OCI-LY3 (cell line): ENCODE measurements around the gene LHPP.
"Not testable (repeated sequence)": the region's sequence is repeated elsewhere in the genome, so short reads cannot be mapped to it uniquely, and the experiment has no call there.

Experiments used
- H2AFZ ChIP-seq: fragments of 200-600, 300-600 bp; shearing (Covaris generic); 2 replicates; pipeline ENCODE4 v1.6.0; 2014; ENCODE audit warnings: antibody characterized with exemption, low read depth, low read length
- H3K27ac ChIP-seq: fragments of 200-600, 300-600 bp; sonication (generic); 2 replicates; pipeline ENCODE4 v1.5.1; 2014; ENCODE audit warnings: mild to moderate bottlenecking, low read length, moderate library complexity, mixed read lengths
- H3K27me3 ChIP-seq: fragments of 200-600, 300-600 bp; sonication (generic); 2 replicates; pipeline ENCODE4 v1.6.1; 2014; ENCODE audit warnings: low read depth, low read length, mixed read lengths
- H3K36me3 ChIP-seq: fragments of 200-600, 300-600 bp; sonication (generic); replicated peaks from 2 replicates; pipeline ENCODE3; 2014; ENCODE audit warnings: low read depth, low read length, mixed read lengths
- H3K4me1 ChIP-seq: fragments of 300-600, 200-600 bp; sonication (generic); 2 replicates; pipeline ENCODE4 v1.6.1; 2014; ENCODE audit warnings: low read length, mixed read lengths
- H3K4me2 ChIP-seq: fragments of 200-600, 300-600 bp; sonication (generic); 2 replicates; pipeline ENCODE4 v1.6.1; 2014; ENCODE audit warnings: low read length, mixed read lengths
- H3K4me3 ChIP-seq: fragments of 300-600, 200-600 bp; sonication (generic); 2 replicates; pipeline ENCODE4 v1.5.1; 2014; ENCODE audit warnings: antibody characterized with exemption, mild to moderate bottlenecking, low read length, moderate library complexity
- H3K79me2 ChIP-seq: fragments of 300-600, 200-600 bp; shearing (Covaris generic); 2 replicates; pipeline ENCODE4 v1.6.1; 2014; ENCODE audit warnings: mild to moderate bottlenecking, low read length, mixed read lengths
- H3K9ac ChIP-seq: fragments of 300-600, 200-600 bp; shearing (Covaris generic); 2 replicates; pipeline ENCODE4 v1.6.0; 2014; ENCODE audit warnings: mild to moderate bottlenecking, low read length, moderate library complexity
- H3K9me3 ChIP-seq: fragments of 200-600, 300-600 bp; shearing (Covaris generic); 2 replicates; pipeline ENCODE4 v1.6.1; 2014; ENCODE audit warnings: low read length, mixed read lengths; ENCODE audit not compliant: insufficient read depth
- H4K20me1 ChIP-seq: fragments of 200-600, 300-600 bp; sonication (generic); 2 replicates; pipeline ENCODE4 v1.6.1; 2016; ENCODE audit warnings: low read length, mixed read lengths; ENCODE audit not compliant: insufficient read depth
- EZH2phosphoT487 ChIP-seq: fragments of 200-600 bp; shearing (Covaris generic); IDR thresholded peaks from 2 replicates; pipeline ENCODE4 v1.6.1; 2018; ENCODE audit warnings: antibody characterized with exemption, mixed run types, low read depth
- TF ChIP-seq, protein P1 (sequence below): fragments of 200-600, 300-600 bp; sonication (generic); IDR thresholded peaks from 2 replicates; pipeline ENCODE4 v1.5.1; 2014; ENCODE audit warnings: antibody characterized with exemption, low read length, low read depth

Gene LHPP

GRCh38 chr10:124429576-124429975, 32.0 kb upstream of the LHPP start:
- Histone ChIP-seq H3K9ac (no peak overlapping the region), H3K4me1 (no peaks in the 10 kb centered on the region), H3K4me2 (no peak overlapping the region), H2AFZ (no peak overlapping the region), H4K20me1 (no peaks in the 10 kb centered on the region), H3K27ac (no peak overlapping the region), H3K27me3 (peaks cover 14% of the 10 kb centered on the region; the same call in 1 of the 2 replicates), H3K9me3 (no peaks in the 10 kb centered on the region), H3K36me3 (no peaks in the 10 kb centered on the region), H3K4me3 (no peak overlapping the region), H3K79me2 (no peaks in the 10 kb centered on the region)
- no peak for TF ChIP-seq EZH2phosphoT487

- H3K9me3 ChIP-seq, result no peaks in the 10 kb centered on the region
- H3K27ac ChIP-seq, result no peak overlapping the region
- no peak overlapping the region for H2AFZ ChIP-seq
- no peaks in the 10 kb centered on the region for H3K4me1 ChIP-seq
- H3K27me3 ChIP-seq, result peaks cover 14% of the 10 kb centered on the region; the same call in 1 of the 2 replicates
- H3K4me2 ChIP-seq, result no peak overlapping the region
- no peak overlapping the region for H3K9ac ChIP-seq
- TF ChIP-seq EZH2phosphoT487, result no peak
- TF ChIP-seq, protein P1, sequence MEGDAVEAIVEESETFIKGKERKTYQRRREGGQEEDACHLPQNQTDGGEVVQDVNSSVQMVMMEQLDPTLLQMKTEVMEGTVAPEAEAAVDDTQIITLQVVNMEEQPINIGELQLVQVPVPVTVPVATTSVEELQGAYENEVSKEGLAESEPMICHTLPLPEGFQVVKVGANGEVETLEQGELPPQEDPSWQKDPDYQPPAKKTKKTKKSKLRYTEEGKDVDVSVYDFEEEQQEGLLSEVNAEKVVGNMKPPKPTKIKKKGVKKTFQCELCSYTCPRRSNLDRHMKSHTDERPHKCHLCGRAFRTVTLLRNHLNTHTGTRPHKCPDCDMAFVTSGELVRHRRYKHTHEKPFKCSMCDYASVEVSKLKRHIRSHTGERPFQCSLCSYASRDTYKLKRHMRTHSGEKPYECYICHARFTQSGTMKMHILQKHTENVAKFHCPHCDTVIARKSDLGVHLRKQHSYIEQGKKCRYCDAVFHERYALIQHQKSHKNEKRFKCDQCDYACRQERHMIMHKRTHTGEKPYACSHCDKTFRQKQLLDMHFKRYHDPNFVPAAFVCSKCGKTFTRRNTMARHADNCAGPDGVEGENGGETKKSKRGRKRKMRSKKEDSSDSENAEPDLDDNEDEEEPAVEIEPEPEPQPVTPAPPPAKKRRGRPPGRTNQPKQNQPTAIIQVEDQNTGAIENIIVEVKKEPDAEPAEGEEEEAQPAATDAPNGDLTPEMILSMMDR, result no peak
- H3K4me3 ChIP-seq, result no peak overlapping the region
- H3K36me3 ChIP-seq, result no peaks in the 10 kb centered on the region
- H4K20me1 ChIP-seq, result no peaks in the 10 kb centered on the region
- no peaks in the 10 kb centered on the region for H3K79me2 ChIP-seq
These were observed 31.5 kb upstream of the LHPP start for GRCh38 chr10:124430077-124430476.

DNA sequence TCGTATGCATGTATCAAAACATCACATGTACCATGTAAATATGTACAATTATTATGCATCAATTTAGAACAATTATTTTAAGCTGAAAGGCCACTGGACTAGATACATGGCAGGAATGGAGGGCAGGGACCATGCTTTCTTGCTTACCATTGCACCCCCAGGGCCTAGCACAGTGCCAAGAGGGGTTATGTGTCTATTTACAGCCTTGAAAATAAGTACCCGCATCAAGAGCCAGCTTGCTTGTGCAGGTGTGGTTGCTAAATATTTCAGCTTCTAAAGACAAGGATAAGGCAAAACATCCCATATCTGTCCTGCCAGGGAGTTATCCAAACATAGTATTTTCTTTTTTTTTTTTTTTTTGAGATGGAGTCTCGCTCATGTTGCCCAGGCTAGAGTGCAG, 28.2 kb upstream of the LHPP start:
- no peak for TF ChIP-seq EZH2phosphoT487
- TF ChIP-seq, protein P1, result no peak
- no peak overlapping the region for H3K4me2 ChIP-seq
- no peaks in the 10 kb centered on the region for H3K36me3 ChIP-seq
- no peak overlapping the region for H2AFZ ChIP-seq
- H3K27ac ChIP-seq, result no peak overlapping the region
- H4K20me1 ChIP-seq, result no peaks in the 10 kb centered on the region
- peaks cover 10% of the 10 kb centered on the region for H3K4me1 ChIP-seq
- peaks cover 8% of the 10 kb centered on the region; the same call in 1 of the 2 replicates for H3K27me3 ChIP-seq
- no peak overlapping the region for H3K4me3 ChIP-seq
- no peaks in the 10 kb centered on the region for H3K79me2 ChIP-seq
- no peak overlapping the region for H3K9ac ChIP-seq
- no peaks in the 10 kb centered on the region for H3K9me3 ChIP-seq

DNA sequence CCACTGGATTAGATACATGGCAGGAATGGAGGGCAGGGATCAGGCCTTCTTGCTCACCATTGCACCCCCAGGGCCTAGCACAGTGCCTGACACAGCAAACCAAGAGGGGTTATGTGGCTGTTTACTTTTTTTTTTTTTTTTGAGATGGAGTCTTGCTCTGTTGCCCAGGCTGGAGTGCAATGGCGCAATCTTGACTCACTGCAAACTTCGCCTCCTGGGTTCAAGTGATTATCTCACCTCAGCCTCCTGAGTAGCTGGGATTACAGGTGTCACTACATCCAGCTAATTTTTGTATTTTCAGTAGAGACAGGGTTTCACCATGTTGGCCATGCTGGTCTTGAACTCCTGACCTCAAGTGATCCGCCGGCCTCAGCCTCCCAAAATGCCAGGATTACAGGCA, 25.9 kb upstream of the LHPP start:
- H3K9me3 ChIP-seq, H4K20me1 ChIP-seq, H2AFZ ChIP-seq, H3K4me3 ChIP-seq, H3K36me3 ChIP-seq, H3K27ac ChIP-seq, H3K27me3 ChIP-seq, H3K9ac ChIP-seq, H3K79me2 ChIP-seq: not testable (repeated sequence)
- H3K4me2 ChIP-seq, result peak overlapping the region; percentile 70
- peaks cover 14% of the 10 kb centered on the region for H3K4me1 ChIP-seq

DNA sequence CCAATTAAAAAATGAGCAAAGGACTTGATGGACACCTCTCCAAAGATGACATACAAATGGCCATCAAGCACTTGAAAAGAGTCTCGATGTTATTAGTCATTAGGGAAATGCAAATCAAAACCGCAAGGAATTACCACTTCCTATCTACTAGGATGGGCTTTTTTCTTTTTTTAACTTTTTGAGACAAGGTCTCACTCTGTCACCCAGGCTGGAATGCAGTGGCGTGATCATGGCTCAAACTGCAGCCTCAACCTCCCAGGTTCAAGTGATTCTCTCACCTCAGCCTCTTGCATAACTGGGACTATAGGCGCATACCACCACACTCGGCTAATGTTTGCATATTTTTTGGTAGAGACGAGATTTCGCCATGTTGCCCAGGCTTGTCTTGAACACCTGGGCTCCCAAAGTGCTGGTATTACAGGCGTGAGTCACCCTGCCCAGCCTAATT, 25.4 kb upstream of the LHPP start:
- H4K20me1 ChIP-seq, result no peaks in the 10 kb centered on the region
- H3K4me1 ChIP-seq, result peaks cover 14% of the 10 kb centered on the region
- no peak overlapping the region for H3K9ac ChIP-seq
- H3K9me3 ChIP-seq, result no peaks in the 10 kb centered on the region
- no peak overlapping the region for H2AFZ ChIP-seq
- no peak overlapping the region for H3K27ac ChIP-seq
- H3K4me3 ChIP-seq, result peak overlapping the region; percentile 39; the same call in 1 of the 2 replicates
- TF ChIP-seq, protein P1, result no peak
- no peak for TF ChIP-seq EZH2phosphoT487
- peaks cover 4% of the 10 kb centered on the region; the same call in 1 of the 2 replicates for H3K27me3 ChIP-seq
- no peaks in the 10 kb centered on the region for H3K79me2 ChIP-seq
- peak overlapping the region; percentile 70 for H3K4me2 ChIP-seq
- H3K36me3 ChIP-seq, result no peaks in the 10 kb centered on the region

DNA sequence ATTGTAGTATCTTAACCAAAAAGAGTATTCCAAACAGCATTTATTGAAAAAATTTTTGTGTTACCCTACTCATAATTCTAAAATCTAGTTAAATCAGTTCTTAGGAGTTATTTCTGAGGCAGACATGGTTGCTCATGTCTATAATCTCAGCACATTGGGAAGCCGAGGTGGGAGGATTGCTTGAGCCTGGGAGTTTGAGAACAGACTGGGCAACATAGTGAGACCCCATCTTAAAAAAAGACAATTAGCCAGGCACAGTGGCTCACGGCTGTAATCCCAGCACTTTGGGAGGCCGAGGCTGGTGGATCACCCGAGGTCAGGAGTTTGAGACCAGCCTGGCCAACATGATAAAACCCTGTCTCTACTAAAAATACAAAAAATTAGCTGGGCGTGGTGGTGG, 19.9 kb upstream of the LHPP start:
- H3K4me2 ChIP-seq, H3K9ac ChIP-seq, H3K9me3 ChIP-seq, H2AFZ ChIP-seq, H3K27ac ChIP-seq, H3K4me3 ChIP-seq, H3K4me1 ChIP-seq, H3K27me3 ChIP-seq, H3K79me2 ChIP-seq, H3K36me3 ChIP-seq, H4K20me1 ChIP-seq: not testable (repeated sequence)
